CD4-positive, CD25-positive, alpha-beta regulatory T cell (primary cell): Measurements from ENCODE around the gene SAFB2. TPM values are rescaled to one million over a fixed set of nuclear protein-coding genes. Genes with fewer than 3 reads are reported as not detected.
A peak's percentile ranks its signal among the peaks of the same experiment; 100 is the strongest.

Experiments
- ATAC-seq, 2 donors: fragments of 150-1000 bp; cut with Tn5 transposase; one replicate each; pipeline ENCODE4 v1.10.0; 2021; ENCODE audit warnings: low read depth in 2 of 2, moderate number of reproducible peaks in 2 of 2, moderate library complexity in 1 of 2
- DNase-seq, 3 donors: peaks; one replicate each; pipeline versions ENCODE4 v3.0.0 to v3.0.0-alpha.2; 2012 to 2022; ENCODE audit warnings: mixed read lengths in 1 of 3
- H3K27ac ChIP-seq: one replicate; pipeline ENCODE4 v1.7.0; 2013; ENCODE audit warnings: mild to moderate bottlenecking, low read length; ENCODE audit not compliant: insufficient read depth, poor library complexity, severe bottlenecking
- H3K27me3 ChIP-seq: one replicate; pipeline ENCODE4 v1.7.0; 2013; ENCODE audit warnings: low read length; ENCODE audit not compliant: control insufficient read depth, insufficient read depth
- H3K36me3 ChIP-seq: one replicate; pipeline ENCODE4 v1.7.0; 2013; ENCODE audit warnings: mild to moderate bottlenecking, low read length, moderate library complexity; ENCODE audit not compliant: control insufficient read depth, insufficient read depth
- H3K4me1 ChIP-seq: 2 replicates; pipeline ENCODE4 v1.7.0; 2013; ENCODE audit warnings: mild to moderate bottlenecking, low read length; ENCODE audit not compliant: insufficient read depth, control insufficient read depth, poor library complexity, severe bottlenecking
- H3K4me3 ChIP-seq: one replicate; pipeline ENCODE4 v1.7.0; 2013; ENCODE audit warnings: low read depth, mild to moderate bottlenecking, low read length, moderate library complexity
- H3K9me3 ChIP-seq, 2 experiments: 1 replicate in 1 of 2; 2 replicates in 1 of 2; pipeline ENCODE4 v1.7.0; 2013; ENCODE audit warnings: low read length in 2 of 2, mild to moderate bottlenecking in 1 of 2, moderate library complexity in 1 of 2; ENCODE audit not compliant: control insufficient read depth in 2 of 2
- H3K27ac Mint-ChIP-seq, 3 donors: one replicate each; pipeline ENCODE4 v1.8.0; 2020 to 2022; ENCODE audit warnings: mild to moderate bottlenecking in 3 of 3, mixed read lengths in 3 of 3, moderate library complexity in 2 of 3
- H3K27me3 Mint-ChIP-seq: one replicate; pipeline ENCODE4 v1.8.0; 2022; ENCODE audit warnings: mild to moderate bottlenecking, mixed read lengths
- H3K36me3 Mint-ChIP-seq: one replicate; pipeline ENCODE4 v1.8.0; 2020; ENCODE audit warnings: mixed read lengths
- H3K4me1 Mint-ChIP-seq, 4 donors: one replicate each; pipeline ENCODE4 v1.8.0; 2020 to 2022; ENCODE audit warnings: mixed read lengths in 4 of 4, mild to moderate bottlenecking in 1 of 4
- H3K4me3 Mint-ChIP-seq, 4 donors: one replicate each; pipeline ENCODE4 v1.8.0; 2020 to 2022; ENCODE audit warnings: mild to moderate bottlenecking in 4 of 4, mixed read lengths in 4 of 4, moderate library complexity in 3 of 4
- H3K9me3 Mint-ChIP-seq, 7 donors: one replicate each; pipeline ENCODE4 v1.8.0; 2020 to 2022; ENCODE audit warnings: mixed read lengths in 7 of 7, mild to moderate bottlenecking in 3 of 7, moderate library complexity in 2 of 7
- polyA plus RNA-seq, 4 donors: library from polyadenylated mRNA; unstranded; fragments of 300-500 nt; fragmentation: Illumina TruSeq; gene quantifications; one replicate each; pipeline ENCODE4 v1.2.3, GENCODE V29; 2021
- total RNA-seq: library from RNA; stranded (reverse); gene quantifications from one replicate; pipeline ENCODE4 v1.2.3, GENCODE V29; 2022

SAFB2 gene
- total and polyA plus RNA-seq, 5 donors from 2014 or later, result 23.0 to 271 (median 23.3) TPM

- Mint-ChIP-seq H3K9me3 (no peaks in the 10 kb centered on the region), H3K36me3 (peaks cover 51% of the 10 kb centered on the region), H3K27ac (peak overlapping the region; percentile 94 to 100 (median 98)), H3K4me1 (peaks cover 6 to 76% (median 59%) of the 10 kb centered on the region in 4 donors), H3K27me3 (peaks cover 7% of the 10 kb centered on the region), H3K4me3 (peak overlapping the region; percentile 93 to 100 (median 98))
- peak overlapping the region; percentile 96 for H3K27ac ChIP-seq
- no peaks in the 10 kb centered on the region for H3K27me3 ChIP-seq
- H3K36me3 ChIP-seq, result peaks cover 46% of the 10 kb centered on the region
- no peaks in the 10 kb centered on the region for H3K9me3 ChIP-seq
- DNase-seq, result peak in 1 of 3 donors; percentile 30
- H3K4me3 ChIP-seq, result peak overlapping the region; percentile 94
- peaks cover 86% of the 10 kb centered on the region for H3K4me1 ChIP-seq
- no peak for ATAC-seq
Observed at GRCh38 chr19:5624018-5624663, 1.6 kb upstream of the SAFB2 start.

GRCh38 chr19:5623397-5624017, 931 bp upstream of the SAFB2 start:
- no peak for ATAC-seq
- Mint-ChIP-seq H3K36me3 (peaks cover 51% of the 10 kb centered on the region), H3K27me3 (peaks cover 7% of the 10 kb centered on the region), H3K27ac (peak overlapping the region; percentile 99 to 100 (median 100)), H3K9me3 (no peaks in the 10 kb centered on the region), H3K4me1 (peaks cover 9 to 76% (median 58%) of the 10 kb centered on the region in 4 donors), H3K4me3 (peak overlapping the region; percentile 97 to 100 (median 100))
- H3K4me1 ChIP-seq, result peaks cover 86% of the 10 kb centered on the region
- H3K4me3 ChIP-seq, result peak overlapping the region; percentile 94
- DNase-seq, result peak in 1 of 3 donors; percentile 18
- no peaks in the 10 kb centered on the region for H3K27me3 ChIP-seq
- H3K27ac ChIP-seq, result peak overlapping the region; percentile 96
- peaks cover 45% of the 10 kb centered on the region for H3K36me3 ChIP-seq
- no peaks in the 10 kb centered on the region for H3K9me3 ChIP-seq

- ATAC-seq, result no peak
- Mint-ChIP-seq H3K36me3 (peaks cover 51% of the 10 kb centered on the region), H3K27me3 (peaks cover 7% of the 10 kb centered on the region), H3K27ac (peak overlapping the region; percentile 96 to 100 (median 97)), H3K4me3 (peak overlapping the region; percentile 97 to 100 (median 100)), H3K4me1 (peaks cover 15 to 79% (median 56%) of the 10 kb centered on the region in 4 donors), H3K9me3 (no peaks in the 10 kb centered on the region)
- Histone ChIP-seq H3K4me3 (peak overlapping the region; percentile 86), H3K36me3 (peaks cover 44% of the 10 kb centered on the region), H3K27me3 (no peaks in the 10 kb centered on the region), H3K27ac (peak overlapping the region; percentile 96), H3K9me3 (no peaks in the 10 kb centered on the region), H3K4me1 (peaks cover 82% of the 10 kb centered on the region)
- DNase-seq, result peak in 1 of 3 donors; percentile 17
Observed at GRCh38 chr19:5621945-5622464, 571 bp downstream of the SAFB2 start.

- Mint-ChIP-seq H3K9me3 (no peaks in the 10 kb centered on the region), H3K4me3 (peak overlapping the region; percentile 97 to 100 (median 100)), H3K27me3 (peaks cover 7% of the 10 kb centered on the region), H3K36me3 (peaks cover 49% of the 10 kb centered on the region), H3K4me1 (peaks cover 15 to 77% (median 53%) of the 10 kb centered on the region in 4 donors), H3K27ac (peak overlapping the region; percentile 96 to 100 (median 97))
- Histone ChIP-seq H3K4me3 (peak overlapping the region; percentile 86), H3K36me3 (peaks cover 42% of the 10 kb centered on the region), H3K27ac (peak overlapping the region; percentile 96), H3K9me3 (no peaks in the 10 kb centered on the region), H3K27me3 (no peaks in the 10 kb centered on the region), H3K4me1 (peaks cover 77% of the 10 kb centered on the region)
- ATAC-seq (no peak), DNase-seq (no peak)
Observed at GRCh38 chr19:5621311-5621944, 1.1 kb downstream of the SAFB2 start.

GRCh38 chr19:5619946-5620345, 2.6 kb downstream of the SAFB2 start:
- ATAC-seq (no peak), DNase-seq (no peak)
- H3K36me3 ChIP-seq, result peaks cover 45% of the 10 kb centered on the region
- H3K27me3 Mint-ChIP-seq, result peaks cover 7% of the 10 kb centered on the region
- H3K27ac Mint-ChIP-seq, result peak overlapping the region in 1 of 3 donors; percentile 100
- H3K9me3 ChIP-seq, result no peaks in the 10 kb centered on the region
- no peaks in the 10 kb centered on the region for H3K9me3 Mint-ChIP-seq
- H3K4me1 Mint-ChIP-seq, result peaks cover 15 to 65% (median 38%) of the 10 kb centered on the region in 4 donors
- H3K4me1 ChIP-seq, result peaks cover 63% of the 10 kb centered on the region
- no peaks in the 10 kb centered on the region for H3K27me3 ChIP-seq
- no peak overlapping the region for H3K27ac ChIP-seq
- H3K36me3 Mint-ChIP-seq, result peaks cover 44% of the 10 kb centered on the region
- peak overlapping the region; percentile 77 to 100 (median 98) for H3K4me3 Mint-ChIP-seq
- peak overlapping the region; percentile 86 for H3K4me3 ChIP-seq

- Histone ChIP-seq H3K9me3 (no peaks in the 10 kb centered on the region), H3K4me1 (peaks cover 49% of the 10 kb centered on the region), H3K36me3 (peaks cover 57% of the 10 kb centered on the region), H3K27ac (no peak overlapping the region), H3K27me3 (no peaks in the 10 kb centered on the region), H3K4me3 (peak overlapping the region; percentile 34)
- Mint-ChIP-seq H3K27ac (peak overlapping the region in 1 of 3 donors; percentile 86), H3K27me3 (peaks cover 7% of the 10 kb centered on the region), H3K9me3 (no peaks in the 10 kb centered on the region), H3K36me3 (peaks cover 50% of the 10 kb centered on the region), H3K4me3 (peak overlapping the region in 3 of 4 donors; percentile 35 to 100 (median 71)), H3K4me1 (peaks cover 15 to 54% (median 32%) of the 10 kb centered on the region in 4 donors)
- DNase-seq (no peak), ATAC-seq (no peak)
Observed at GRCh38 chr19:5618591-5618990, 4.0 kb downstream of the SAFB2 start.

GRCh38 chr19:5617080-5617479, 5.5 kb downstream of the SAFB2 start:
- peak overlapping the region in 1 of 3 donors; percentile 69 for H3K27ac Mint-ChIP-seq
- H3K4me3 Mint-ChIP-seq, result peak overlapping the region in 1 of 4 donors; percentile 35
- no peak for ATAC-seq

More at GRCh38 chr19:5617080-5617479, 5.5 kb downstream of the SAFB2 start:
- Histone ChIP-seq H3K4me3 (no peak overlapping the region), H3K27me3 (no peaks in the 10 kb centered on the region), H3K36me3 (peaks cover 73% of the 10 kb centered on the region), H3K27ac (no peak overlapping the region), H3K9me3 (no peaks in the 10 kb centered on the region), H3K4me1 (peaks cover 46% of the 10 kb centered on the region)
- Mint-ChIP-seq H3K9me3 (no peaks in the 10 kb centered on the region), H3K4me1 (peaks cover 15 to 51% (median 28%) of the 10 kb centered on the region in 4 donors), H3K27me3 (no peaks in the 10 kb centered on the region), H3K36me3 (peaks cover 60% of the 10 kb centered on the region)
- no peak for DNase-seq
